AG04450 (cell line): ENCODE results near the gene WDFY4. TPM values are rescaled to one million over a fixed set of nuclear protein-coding genes. Genes with fewer than 3 reads are reported as not detected.
A peak's percentile ranks its signal among the peaks of the same experiment; 100 is the strongest.

Experiments used
- CTCF ChIA-PET: fragments of 300-600, 350-600 bp; formaldehyde crosslinking; extraction: SDS; loops from one replicate; lab custom pipeline; 2022; ENCODE audit warnings: antibody characterized with exemption, inconsistent platforms; lab: Charles Lee
- POLR2A ChIA-PET: fragments of 350-600 bp; formaldehyde crosslinking; extraction: SDS; loops from one replicate; lab custom pipeline; 2021; ENCODE audit warnings: antibody characterized with exemption, inconsistent platforms; lab: Yijun Ruan, JAX
- DNase-seq: peaks from one replicate; pipeline ENCODE4 v3.0.0-alpha.2; 2011; ENCODE audit warnings: low read depth, low spot score
- H3K27ac ChIP-seq: one replicate; pipeline ENCODE4 v1.5.1; 2012; ENCODE audit warnings: low read depth, low read length, control low read depth
- H3K27me3 ChIP-seq: one replicate; pipeline ENCODE4 v1.6.0; 2012; ENCODE audit warnings: low read length; ENCODE audit not compliant: control insufficient read depth, insufficient read depth
- H3K4me3 ChIP-seq: 2 replicates; pipeline ENCODE4 v1.5.1; 2011; ENCODE audit warnings: mild to moderate bottlenecking, low read depth, low read length, control low read depth
- H3K9me3 ChIP-seq: 2 replicates; pipeline ENCODE4 v1.5.1; 2012; ENCODE audit warnings: low read length; ENCODE audit not compliant: control insufficient read depth, insufficient read depth
- polyA minus RNA-seq: library from RNA; depleted of rRNA, polyadenylated mRNA; stranded (reverse); fragments of >200 nt; gene quantifications from 2 replicates; pipeline ENCODE4 v1.2.3, GENCODE V29; 2011; rRNA and poly(A)+ RNA removed
- polyA plus RNA-seq: library from polyadenylated mRNA; depleted of rRNA; stranded (reverse); fragments of >200 nt; gene quantifications from 2 replicates; pipeline ENCODE4 v1.2.3, GENCODE V29; 2011; rRNA removed
- TF ChIP-seq, protein P1 (sequence below): IDR thresholded peaks from 2 replicates; pipeline ENCODE4 v1.5.1; 2011; ENCODE audit warnings: low read depth, low read length, control low read depth, inconsistent platforms

The WDFY4 gene, protein sequence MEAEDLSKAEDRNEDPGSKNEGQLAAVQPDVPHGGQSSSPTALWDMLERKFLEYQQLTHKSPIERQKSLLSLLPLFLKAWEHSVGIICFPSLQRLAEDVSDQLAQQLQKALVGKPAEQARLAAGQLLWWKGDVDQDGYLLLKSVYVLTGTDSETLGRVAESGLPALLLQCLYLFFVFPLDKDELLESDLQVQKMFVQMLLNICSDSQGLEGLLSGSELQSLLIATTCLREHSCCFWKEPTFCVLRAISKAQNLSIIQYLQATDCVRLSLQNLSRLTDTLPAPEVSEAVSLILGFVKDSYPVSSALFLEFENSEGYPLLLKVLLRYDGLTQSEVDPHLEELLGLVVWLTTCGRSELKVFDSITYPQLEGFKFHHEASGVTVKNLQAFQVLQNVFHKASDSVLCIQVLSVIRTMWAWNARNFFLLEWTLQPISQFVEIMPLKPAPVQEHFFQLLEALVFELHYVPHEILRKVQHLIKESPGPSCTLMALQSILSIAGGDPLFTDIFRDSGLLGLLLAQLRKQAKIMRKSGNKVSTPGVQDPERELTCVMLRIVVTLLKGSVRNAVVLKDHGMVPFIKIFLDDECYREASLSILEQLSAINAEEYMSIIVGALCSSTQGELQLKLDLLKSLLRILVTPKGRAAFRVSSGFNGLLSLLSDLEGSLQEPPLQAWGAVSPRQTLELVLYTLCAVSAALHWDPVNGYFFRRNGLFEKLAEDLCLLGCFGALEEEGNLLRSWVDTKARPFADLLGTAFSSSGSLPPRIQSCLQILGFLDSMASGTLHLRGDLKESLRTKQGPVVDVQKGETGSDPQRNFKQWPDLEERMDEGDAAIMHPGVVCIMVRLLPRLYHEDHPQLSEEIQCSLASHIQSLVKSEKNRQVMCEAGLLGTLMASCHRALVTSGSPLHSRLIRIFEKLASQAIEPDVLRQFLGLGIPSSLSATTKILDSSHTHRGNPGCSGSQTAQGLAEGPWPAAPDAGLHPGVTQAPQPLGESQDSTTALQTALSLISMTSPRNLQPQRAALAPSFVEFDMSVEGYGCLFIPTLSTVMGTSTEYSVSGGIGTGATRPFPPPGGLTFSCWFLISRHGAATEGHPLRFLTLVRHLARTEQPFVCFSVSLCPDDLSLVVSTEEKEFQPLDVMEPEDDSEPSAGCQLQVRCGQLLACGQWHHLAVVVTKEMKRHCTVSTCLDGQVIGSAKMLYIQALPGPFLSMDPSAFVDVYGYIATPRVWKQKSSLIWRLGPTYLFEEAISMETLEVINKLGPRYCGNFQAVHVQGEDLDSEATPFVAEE (N-terminal part only)
- polyA plus RNA-seq: not detected in 2 replicates
- not detected in 2 replicates for polyA minus RNA-seq

DNA sequence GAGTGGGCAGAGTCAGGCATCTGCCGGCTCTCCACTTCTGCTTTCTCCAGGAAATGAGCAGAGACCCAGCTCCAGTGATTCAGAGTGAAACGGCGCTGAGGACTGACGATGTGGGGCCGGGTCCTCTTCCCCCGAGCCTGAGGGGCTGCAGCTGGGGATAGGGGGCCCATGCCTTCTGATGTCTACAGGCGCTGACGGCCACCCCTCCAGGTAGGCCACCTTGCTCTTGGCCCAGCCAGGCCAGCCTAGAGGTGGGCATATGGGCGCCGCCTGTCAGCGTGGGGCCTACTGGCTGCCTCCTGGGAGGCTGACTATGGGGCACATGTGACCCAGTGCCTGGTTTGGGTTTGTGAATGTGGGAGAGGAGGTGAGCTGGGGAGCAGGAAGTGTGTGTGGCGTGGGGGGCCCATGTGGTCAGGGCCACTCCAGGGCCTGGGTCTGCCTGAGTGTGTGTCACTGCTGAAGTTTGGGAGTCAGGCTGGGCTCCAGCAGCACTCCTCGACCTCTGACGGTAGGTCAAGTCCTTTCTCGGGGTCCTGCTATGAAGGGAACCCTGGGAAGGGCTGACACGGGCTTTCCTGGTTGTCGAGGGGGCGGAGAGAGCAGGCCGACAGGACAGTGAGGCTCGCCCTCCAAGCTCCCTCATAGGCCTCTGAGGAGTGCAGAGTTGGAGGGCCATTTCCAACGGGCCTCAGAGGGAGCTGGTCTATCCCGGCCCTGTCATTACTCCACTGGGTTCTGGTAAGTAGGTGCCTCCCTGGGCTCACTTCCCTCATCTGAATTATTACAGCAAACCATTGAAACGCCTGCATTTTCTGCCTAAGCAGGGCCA lies at the start of gene WDFY4:
TSS of gene WDFY4 (plus strand) at position 82 of the 832 bp plus-strand sequence. CDS start 24,860 bp downstream, outside the sequence.
- Histone ChIP-seq H3K27ac (no peak within 1 kb of the TSS), H3K27me3 (peaks cover 5% of the 10 kb centered on the region), H3K9me3 (no peaks in the 10 kb centered on the region), H3K4me3 (no peak within 1 kb of the TSS)
- TF ChIP-seq, protein P1, sequence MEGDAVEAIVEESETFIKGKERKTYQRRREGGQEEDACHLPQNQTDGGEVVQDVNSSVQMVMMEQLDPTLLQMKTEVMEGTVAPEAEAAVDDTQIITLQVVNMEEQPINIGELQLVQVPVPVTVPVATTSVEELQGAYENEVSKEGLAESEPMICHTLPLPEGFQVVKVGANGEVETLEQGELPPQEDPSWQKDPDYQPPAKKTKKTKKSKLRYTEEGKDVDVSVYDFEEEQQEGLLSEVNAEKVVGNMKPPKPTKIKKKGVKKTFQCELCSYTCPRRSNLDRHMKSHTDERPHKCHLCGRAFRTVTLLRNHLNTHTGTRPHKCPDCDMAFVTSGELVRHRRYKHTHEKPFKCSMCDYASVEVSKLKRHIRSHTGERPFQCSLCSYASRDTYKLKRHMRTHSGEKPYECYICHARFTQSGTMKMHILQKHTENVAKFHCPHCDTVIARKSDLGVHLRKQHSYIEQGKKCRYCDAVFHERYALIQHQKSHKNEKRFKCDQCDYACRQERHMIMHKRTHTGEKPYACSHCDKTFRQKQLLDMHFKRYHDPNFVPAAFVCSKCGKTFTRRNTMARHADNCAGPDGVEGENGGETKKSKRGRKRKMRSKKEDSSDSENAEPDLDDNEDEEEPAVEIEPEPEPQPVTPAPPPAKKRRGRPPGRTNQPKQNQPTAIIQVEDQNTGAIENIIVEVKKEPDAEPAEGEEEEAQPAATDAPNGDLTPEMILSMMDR: no peak
- CTCF ChIA-PET: no interaction called here
- POLR2A ChIA-PET: no interaction called here
- DNase-seq: no peak

DNA sequence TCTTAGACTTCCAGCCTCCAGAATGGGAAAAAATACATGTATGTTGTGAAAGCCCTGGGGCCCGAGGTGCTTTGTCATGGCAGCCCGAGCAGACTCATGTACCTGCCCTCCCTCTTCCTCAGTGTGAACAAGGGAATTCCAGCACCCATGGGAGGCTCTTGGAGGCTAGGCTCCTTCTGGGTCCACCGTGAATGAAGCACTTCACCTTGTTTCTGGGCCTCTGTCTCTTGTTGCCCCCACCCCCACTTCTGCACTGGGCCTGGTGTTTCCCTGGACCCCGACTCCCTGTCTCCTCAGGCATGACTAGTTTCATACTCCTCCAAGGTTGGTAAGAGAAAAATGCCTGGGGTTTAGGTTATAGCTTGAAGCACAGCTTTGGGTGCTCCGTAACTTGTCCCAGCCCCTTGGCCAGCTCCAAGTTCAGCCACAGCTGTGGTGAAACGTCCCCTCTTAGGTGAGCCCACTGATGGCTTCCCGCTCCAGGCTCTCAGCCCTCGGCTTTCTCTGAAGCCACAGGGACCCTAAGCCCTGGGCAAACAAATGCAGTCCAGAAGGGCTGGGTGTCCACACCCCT lies 49.6 kb upstream of the WDFY4 start:
- Histone ChIP-seq H3K4me3 (no peak overlapping the region), H3K27me3 (no peaks in the 10 kb centered on the region), H3K27ac (peak overlapping the region; percentile 68), H3K9me3 (no peaks in the 10 kb centered on the region)
- TF ChIP-seq, protein P1: no peak
- DNase-seq: no peak
- ChIA-PET POLR2A (interaction anchor here (2.0 kb wide), 1 partner anchor 28 kb away, joined by 7 read pairs; no protein-coding TSS in a partner anchor), CTCF (interaction anchor here (1.0 to 13.7 kb wide), 4 partner anchors 20 to 33 kb away, joined by 3 to 141 read pairs (median 6); no protein-coding TSS in a partner anchor)

DNA sequence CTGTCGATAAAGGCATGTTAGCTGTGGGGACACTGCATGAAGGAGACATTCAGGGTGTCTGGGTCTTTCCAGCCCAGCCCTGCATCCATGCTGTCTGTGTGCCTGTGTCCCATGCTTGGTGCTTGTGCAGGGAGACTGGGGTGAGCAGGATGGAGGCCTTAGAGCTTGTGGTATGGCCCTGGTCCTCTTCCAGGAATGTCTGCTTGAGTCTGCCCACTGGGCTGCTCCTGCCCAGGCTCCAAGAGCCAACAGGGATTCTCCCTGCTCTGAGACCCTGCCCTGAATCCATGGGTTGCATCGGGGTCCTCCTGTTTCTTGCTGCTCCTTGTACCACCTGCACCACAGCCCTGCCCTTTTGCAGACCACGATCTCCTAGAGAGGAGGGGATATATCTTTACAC lies 48.4 kb upstream of the WDFY4 start:
- H3K4me3 ChIP-seq: no peak overlapping the region
- CTCF ChIA-PET: interaction anchor here (1.8 to 13.7 kb wide), 2 partner anchors 20 to 83 kb away, joined by 8 to 141 read pairs; no protein-coding TSS in a partner anchor
- POLR2A ChIA-PET: no interaction called here
- H3K27me3 ChIP-seq: no peaks in the 10 kb centered on the region
- H3K9me3 ChIP-seq: no peaks in the 10 kb centered on the region
- DNase-seq: no peak
- peak overlapping the region; percentile 11 for H3K27ac ChIP-seq
- TF ChIP-seq, protein P1: no peak

DNA sequence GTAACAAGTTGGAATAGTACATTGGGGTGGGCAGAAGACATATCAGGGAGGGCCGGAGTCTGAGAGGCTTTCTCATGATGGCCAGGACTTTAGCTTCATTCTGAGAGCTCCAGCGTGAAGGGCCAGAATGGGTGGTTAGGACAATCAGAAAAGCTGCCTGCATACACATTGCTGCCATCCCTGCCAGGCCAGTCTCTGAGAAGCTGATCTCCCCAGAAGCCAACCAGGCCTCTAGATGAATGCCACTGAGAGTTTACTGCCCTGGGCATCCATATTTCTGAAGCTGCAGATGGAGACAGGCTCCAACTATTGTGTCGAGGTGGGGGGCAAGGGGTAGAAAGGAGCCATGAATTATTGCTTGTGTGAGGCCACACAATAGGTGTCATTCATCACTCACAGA lies 47.8 kb upstream of the WDFY4 start:
- ChIA-PET CTCF (interaction anchor here (0.7 to 13.7 kb wide), 4 partner anchors 20 to 282 kb away, joined by 4 to 141 read pairs (median 8); no protein-coding TSS in a partner anchor), POLR2A (no interaction called here)
- TF ChIP-seq, protein P1: no peak

More for the DNA sequence above, 47.8 kb upstream of the WDFY4 start:
- no peak overlapping the region for H3K27ac ChIP-seq
- no peak for DNase-seq
- H3K9me3 ChIP-seq: no peaks in the 10 kb centered on the region
- H3K4me3 ChIP-seq: no peak overlapping the region
- H3K27me3 ChIP-seq: no peaks in the 10 kb centered on the region
